SK-N-SH treated with all-trans-retinoic acid at 6 μM for 48 hours (cell line): ENCODE measurements around the gene UBE2S.

Source experiments
- ARNTL ChIP-seq: fragments of 450-650 bp; formaldehyde crosslinking; IDR thresholded peaks from 2 replicates; pipeline ENCODE4 v1.5.0; 2020; ENCODE audit warnings: low read depth, mild to moderate bottlenecking, moderate library complexity, borderline replicate concordance
- CSDC2 ChIP-seq: fragments of 250-450 bp; sonication (Bioruptor Pico); IDR thresholded peaks from 2 replicates; pipeline ENCODE4 v1.5.0; 2020; ENCODE audit warnings: mild to moderate bottlenecking, moderate library complexity
- GLIS3 ChIP-seq: fragments of 250-450 bp; sonication (Bioruptor Pico); IDR thresholded peaks from 2 replicates; pipeline ENCODE4 v1.5.0; 2020; ENCODE audit warnings: mild to moderate bottlenecking, moderate library complexity
- OSR1 ChIP-seq: fragments of 250-450 bp; sonication (Bioruptor Pico); IDR thresholded peaks from 2 replicates; pipeline ENCODE4 v1.8.0; 2022; ENCODE audit warnings: moderate library complexity, mild to moderate bottlenecking, inconsistent platforms
- RARB ChIP-seq: fragments of 250-450 bp; sonication (Bioruptor Pico); IDR thresholded peaks from 2 replicates; pipeline ENCODE4 v1.8.0; 2021; ENCODE audit warnings: mild to moderate bottlenecking, moderate library complexity
- ZC3H10 ChIP-seq: fragments of 250-450 bp; sonication (Bioruptor Pico); IDR thresholded peaks from 2 replicates; pipeline ENCODE4 v1.5.1; 2021; ENCODE audit warnings: mild to moderate bottlenecking, moderate library complexity
- ZFP30 ChIP-seq: fragments of 450-650 bp; formaldehyde crosslinking; IDR thresholded peaks from 2 replicates; pipeline ENCODE4 v1.5.0; 2022; ENCODE audit warnings: mild to moderate bottlenecking, moderate library complexity
- ZNF565 ChIP-seq: fragments of 450-650 bp; formaldehyde crosslinking; conservative IDR thresholded peaks from 2 replicates; pipeline ENCODE4 v1.5.0; 2020; ENCODE audit warnings: low read depth, mild to moderate bottlenecking, moderate library complexity

DNA sequence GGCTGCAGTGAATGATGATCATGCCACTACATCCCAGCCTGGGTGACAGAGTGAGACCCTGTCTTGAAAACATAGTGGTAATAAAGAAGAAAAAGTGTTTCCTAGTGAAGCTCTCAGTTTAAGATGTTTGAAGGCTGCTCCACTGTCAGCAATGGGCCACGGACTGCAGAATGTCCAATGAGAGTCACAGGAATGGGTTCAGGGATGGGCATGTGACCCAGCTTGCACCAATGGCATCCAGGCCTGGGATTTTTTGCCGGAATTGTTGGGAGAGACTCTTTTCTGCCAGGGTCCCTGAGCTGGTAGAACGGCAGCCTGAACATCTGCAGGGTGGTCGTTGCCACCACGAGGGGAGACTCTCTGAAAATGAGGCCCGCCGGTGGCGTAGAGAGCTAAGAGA is 29.3 kb upstream of the UBE2S start:
- TF ChIP-seq GLIS3 (CRISPR knock-in tag) (no peak), ARNTL (CRISPR knock-in tag) (no peak), CSDC2 (CRISPR knock-in tag) (no peak), RARB (CRISPR knock-in tag) (no peak), OSR1 (CRISPR knock-in tag) (no peak), ZNF565 (CRISPR knock-in tag) (no peak), ZFP30 (CRISPR knock-in tag) (no peak), ZC3H10 (CRISPR knock-in tag) (no peak)
